ENCODE results near the gene DNAJC17. TPM values are rescaled to one million over a fixed set of nuclear protein-coding genes. Genes with fewer than 3 reads are reported as not detected.

The DNAJC17 gene
- total and polyA plus RNA-seq, 3 experiments from 2014 or later: 35.3 to 47.0 (median 46.5) TPM

DNA sequence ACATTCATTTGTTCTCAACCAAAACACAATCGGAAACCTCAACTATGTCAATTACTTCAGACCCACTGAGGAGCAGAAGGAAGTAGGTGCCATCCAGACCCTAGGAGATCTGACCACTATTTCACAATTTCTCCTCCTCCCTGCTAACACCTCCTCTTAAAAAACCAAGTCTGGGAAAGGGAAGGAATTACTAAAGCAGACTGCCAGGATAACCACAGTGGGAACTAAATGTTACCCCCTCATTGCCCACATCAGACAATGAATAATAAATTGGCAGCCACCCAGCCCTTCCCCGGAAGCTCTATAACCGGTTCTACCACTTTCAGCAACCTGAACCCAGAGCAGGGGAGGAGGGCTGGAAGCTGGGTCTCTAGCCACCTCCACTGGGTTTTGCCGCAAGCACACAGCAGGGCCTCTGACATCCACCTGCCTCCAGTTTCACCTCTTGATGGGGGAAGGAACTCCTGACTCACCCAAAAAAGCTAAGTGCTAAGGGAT is 19.9 kb downstream of the DNAJC17 start:
- Histone ChIP-seq H3K4me1 (ENCODE audit: insufficient read depth, low read length) (peaks cover 17% of the 10 kb centered on the region), H3K9me3 (ENCODE audit: low read length) (no peaks in the 10 kb centered on the region), H3K4me3 (ENCODE audit: low read length) (no peak overlapping the region), H3K27ac (ENCODE audit: low read depth, low read length) (no peak overlapping the region), H3K27me3 (ENCODE audit: insufficient read depth, low read length, poor library complexity, severe bottlenecking) (no peaks in the 10 kb centered on the region), H3K36me3 (ENCODE audit: insufficient read depth, low read length) (no peaks in the 10 kb centered on the region)
- peak in 4 of 5 donors; percentile 15 to 69 (median 39) for DNase-seq
- Mint-ChIP-seq H3K4me3 (peak overlapping the region in 6 of 7 donors; percentile 33 to 66 (median 39)), H3K27me3 (no peaks in the 10 kb centered on the region), H3K9me3 (no peaks in the 10 kb centered on the region), H3K27ac (peak overlapping the region; percentile 40 to 92 (median 78)), H3K36me3 (peaks cover 0 to 17% (median 7%) of the 10 kb centered on the region in 3 donors), H3K4me1 (peaks cover 22 to 35% (median 29%) of the 10 kb centered on the region in 3 donors)
- CTCF ChIA-PET: interaction anchor here (0.9 to 1.7 kb wide), 8 partner anchors 9 to 198 kb away, joined by 3 to 5 read pairs (median 4); no protein-coding TSS in a partner anchor
- POLR2A ChIA-PET: interaction anchor here (1.0 to 1.1 kb wide), 2 partner anchors 20 to 24 kb away, joined by 3 to 4 read pairs; partner anchors contain the start of genes DNAJC17, GCHFR and ZFYVE19

DNA sequence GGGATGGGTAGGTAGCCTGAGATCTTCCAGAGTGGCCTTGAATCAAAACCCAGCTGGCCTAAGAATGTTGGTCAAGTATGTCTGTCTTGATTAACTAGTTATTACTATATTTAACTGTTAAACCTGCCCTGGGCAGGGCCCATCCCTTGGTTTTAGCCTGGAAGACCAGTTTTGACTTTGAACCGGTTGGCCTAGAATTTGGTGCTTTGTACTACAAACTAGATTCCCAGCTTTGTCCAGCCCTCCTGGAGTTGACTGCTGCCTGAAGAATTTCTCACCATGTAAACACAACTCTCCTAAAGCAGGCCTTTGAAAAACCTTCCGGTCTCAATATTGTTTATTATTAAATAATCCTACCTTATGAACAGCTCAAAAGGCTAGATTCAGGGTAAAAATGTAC is 21.5 kb downstream of the DNAJC17 start:
- Mint-ChIP-seq H3K27me3 (no peaks in the 10 kb centered on the region), H3K4me1 (peaks cover 22 to 36% (median 29%) of the 10 kb centered on the region in 3 donors), H3K9me3 (no peaks in the 10 kb centered on the region), H3K27ac (no peak overlapping the region), H3K4me3 (no peak overlapping the region), H3K36me3 (peaks cover 0 to 10% (median 2%) of the 10 kb centered on the region in 3 donors)
- Histone ChIP-seq H3K4me3 (ENCODE audit: low read length) (no peak overlapping the region), H3K9me3 (ENCODE audit: low read length) (no peaks in the 10 kb centered on the region), H3K27me3 (ENCODE audit: insufficient read depth, low read length, poor library complexity, severe bottlenecking) (no peaks in the 10 kb centered on the region), H3K27ac (ENCODE audit: low read depth, low read length) (no peak overlapping the region), H3K36me3 (ENCODE audit: insufficient read depth, low read length) (no peaks in the 10 kb centered on the region), H3K4me1 (ENCODE audit: insufficient read depth, low read length) (peaks cover 17% of the 10 kb centered on the region)
- DNase-seq: no peak
- POLR2A ChIA-PET: interaction anchor here (0.6 kb wide), 1 partner anchor 32 kb away, joined by 6 read pairs; no protein-coding TSS in a partner anchor
- CTCF ChIA-PET: interaction anchor here (1.1 to 6.3 kb wide), 8 partner anchors 14 to 107 kb away, joined by 3 to 65 read pairs (median 4); partner anchors contain the start of genes GCHFR, RAD51 and ZFYVE19

DNA sequence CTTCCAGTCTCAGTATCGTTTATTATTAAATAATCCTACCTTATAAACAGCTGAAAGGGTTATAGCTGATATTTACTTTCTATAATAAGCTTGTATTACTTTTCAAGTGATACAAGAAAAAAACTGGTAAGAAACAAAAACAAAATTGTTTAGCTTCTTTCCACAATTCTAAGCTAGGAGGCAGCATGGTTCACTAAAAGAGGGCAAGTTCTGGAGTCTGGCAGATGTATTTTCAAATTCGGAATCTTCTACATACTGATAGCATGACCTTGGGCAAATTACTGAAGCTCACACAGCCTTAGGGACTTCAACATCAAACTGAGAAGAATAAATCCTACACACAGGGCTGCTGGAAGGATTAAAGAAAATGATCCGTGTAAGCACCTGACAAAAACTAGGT is 22.1 kb downstream of the DNAJC17 start:
- H3K9me3 Mint-ChIP-seq: no peaks in the 10 kb centered on the region
- H3K4me1 Mint-ChIP-seq: peaks cover 22 to 36% (median 29%) of the 10 kb centered on the region in 3 donors
- no peak for DNase-seq
- no peak overlapping the region for H3K4me3 ChIP-seq (ENCODE audit: low read length)
- POLR2A ChIA-PET: no interaction called here
- no peaks in the 10 kb centered on the region for H3K9me3 ChIP-seq (ENCODE audit: low read length)
- peaks cover 0 to 12% (median 2%) of the 10 kb centered on the region in 3 donors for H3K36me3 Mint-ChIP-seq
- H3K27ac ChIP-seq (ENCODE audit: low read depth, low read length): no peak overlapping the region
- CTCF ChIA-PET: interaction anchor here (1.1 to 6.3 kb wide), 9 partner anchors 14 to 107 kb away, joined by 3 to 65 read pairs (median 4); partner anchors contain the start of genes GCHFR, RAD51 and ZFYVE19
- H3K36me3 ChIP-seq (ENCODE audit: insufficient read depth, low read length): peaks cover 1% of the 10 kb centered on the region
- H3K27me3 Mint-ChIP-seq: no peaks in the 10 kb centered on the region
- no peak overlapping the region for H3K4me3 Mint-ChIP-seq
- H3K4me1 ChIP-seq (ENCODE audit: insufficient read depth, low read length): peaks cover 17% of the 10 kb centered on the region
- H3K27me3 ChIP-seq (ENCODE audit: insufficient read depth, low read length, poor library complexity, severe bottlenecking): no peaks in the 10 kb centered on the region
- peak overlapping the region in 1 of 8 donors; percentile 14 for H3K27ac Mint-ChIP-seq

DNA sequence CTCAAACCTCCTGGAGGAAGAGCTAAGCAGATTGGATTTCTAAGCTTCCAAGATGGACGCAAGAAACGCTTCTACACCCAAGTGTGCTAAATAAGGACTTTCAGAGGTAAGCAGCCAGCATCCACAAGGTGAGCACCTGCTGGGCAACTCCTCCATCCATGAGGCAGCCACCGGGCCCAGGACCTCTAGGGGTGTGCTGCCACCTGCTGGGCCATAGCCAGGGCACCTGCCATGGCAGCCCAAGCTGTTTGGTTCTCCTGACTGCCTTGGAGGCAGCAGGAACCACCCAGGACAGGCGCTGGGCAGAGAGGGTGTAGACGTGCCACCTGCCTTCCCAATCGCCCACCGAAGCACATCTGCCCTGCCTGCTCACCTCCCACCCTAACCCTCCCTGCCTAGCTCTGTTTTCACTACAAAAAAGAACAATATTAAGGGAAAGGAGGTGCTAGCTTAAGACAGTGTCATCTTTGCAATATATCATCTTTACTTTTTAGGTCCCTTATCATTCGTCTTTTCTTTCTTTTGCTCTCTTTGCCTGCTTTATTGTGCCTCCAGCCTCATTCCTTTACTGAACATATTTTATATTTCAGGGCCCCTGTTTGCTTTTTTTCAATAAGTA is 24.6 kb downstream of the DNAJC17 start:
- Mint-ChIP-seq H3K4me3 (no peak overlapping the region), H3K36me3 (peaks cover 0 to 26% (median 3%) of the 10 kb centered on the region in 3 donors), H3K27me3 (peaks cover 0 to 2% of the 10 kb centered on the region in 2 donors), H3K27ac (peak overlapping the region in 4 of 8 donors; percentile 6 to 87 (median 40)), H3K9me3 (no peaks in the 10 kb centered on the region), H3K4me1 (peaks cover 14 to 24% (median 19%) of the 10 kb centered on the region in 3 donors)
- Histone ChIP-seq H3K27ac (ENCODE audit: low read depth, low read length) (no peak overlapping the region), H3K4me1 (ENCODE audit: insufficient read depth, low read length) (peaks cover 12% of the 10 kb centered on the region), H3K9me3 (ENCODE audit: low read length) (no peaks in the 10 kb centered on the region), H3K4me3 (ENCODE audit: low read length) (no peak overlapping the region), H3K27me3 (ENCODE audit: insufficient read depth, low read length, poor library complexity, severe bottlenecking) (no peaks in the 10 kb centered on the region), H3K36me3 (ENCODE audit: insufficient read depth, low read length) (peaks cover 17% of the 10 kb centered on the region)
- CTCF ChIA-PET: interaction anchor here (0.6 to 6.3 kb wide), 29 partner anchors 9 to 203 kb away, joined by 3 to 65 read pairs (median 5); partner anchors contain the start of genes C15orf62, GCHFR, RAD51 and RMDN3
- POLR2A ChIA-PET: interaction anchor here (0.9 kb wide), 1 partner anchor 87 kb away, joined by 3 read pairs; no protein-coding TSS in a partner anchor
- DNase-seq: peak; percentile 69 to 85 (median 71)

DNA sequence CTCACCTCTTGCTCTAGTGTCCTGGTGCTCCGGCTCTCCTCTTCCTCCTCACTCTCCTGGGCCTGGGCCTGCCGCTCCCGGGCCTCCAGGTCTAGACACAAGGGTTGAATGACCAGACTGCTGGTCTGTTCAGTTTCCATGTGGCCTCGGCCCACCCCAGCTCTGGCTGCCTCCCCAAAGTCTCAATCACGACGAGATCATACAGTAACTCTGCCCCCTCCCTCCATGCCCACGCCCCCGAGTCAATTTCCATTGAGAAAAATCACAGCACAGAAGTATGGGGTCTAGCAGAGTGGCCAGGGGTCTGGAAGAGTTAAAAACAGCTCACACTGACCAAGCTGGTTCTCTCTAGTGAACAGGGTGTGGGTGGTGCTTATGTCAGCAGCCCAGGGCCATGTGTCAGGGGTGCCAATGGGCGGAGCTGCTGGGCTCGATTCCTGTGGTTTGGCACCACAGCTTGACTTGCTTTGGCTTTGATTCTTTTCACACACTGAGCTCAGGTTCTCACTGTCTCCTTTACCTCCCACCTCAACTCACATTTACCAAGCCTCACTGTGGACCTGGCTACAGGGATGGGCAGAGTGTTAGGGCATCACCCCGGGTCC is 30.6 kb downstream of the DNAJC17 start:
- H3K4me3 Mint-ChIP-seq: peak overlapping the region in 4 of 7 donors; percentile 28 to 83 (median 50)
- Histone ChIP-seq H3K27me3 (ENCODE audit: insufficient read depth, low read length, poor library complexity, severe bottlenecking) (no peaks in the 10 kb centered on the region), H3K4me3 (ENCODE audit: low read length) (no peak overlapping the region), H3K36me3 (ENCODE audit: insufficient read depth, low read length) (peaks cover 26% of the 10 kb centered on the region), H3K4me1 (ENCODE audit: insufficient read depth, low read length) (peaks cover 5% of the 10 kb centered on the region), H3K9me3 (ENCODE audit: low read length) (no peaks in the 10 kb centered on the region), H3K27ac (ENCODE audit: low read depth, low read length) (no peak overlapping the region)
- no peaks in the 10 kb centered on the region for H3K9me3 Mint-ChIP-seq
- H3K27ac Mint-ChIP-seq: peak overlapping the region; percentile 27 to 87 (median 84)
- POLR2A ChIA-PET: interaction anchor here (0.6 kb wide), 1 partner anchor 82 kb away, joined by 3 read pairs; the partner anchor contains the start of gene RAD51
- peaks cover 9 to 11% (median 9%) of the 10 kb centered on the region in 3 donors for H3K4me1 Mint-ChIP-seq
- peaks cover 0 to 2% of the 10 kb centered on the region in 2 donors for H3K27me3 Mint-ChIP-seq
- H3K36me3 Mint-ChIP-seq: peaks cover 6 to 62% (median 6%) of the 10 kb centered on the region in 3 donors
- CTCF ChIA-PET: interaction anchor here (0.9 to 2.5 kb wide), 7 partner anchors 8 to 187 kb away, joined by 4 to 8 read pairs (median 5); partner anchors contain the start of gene RAD51
- peak in 4 of 5 donors; percentile 56 to 81 (median 64) for DNase-seq

DNA sequence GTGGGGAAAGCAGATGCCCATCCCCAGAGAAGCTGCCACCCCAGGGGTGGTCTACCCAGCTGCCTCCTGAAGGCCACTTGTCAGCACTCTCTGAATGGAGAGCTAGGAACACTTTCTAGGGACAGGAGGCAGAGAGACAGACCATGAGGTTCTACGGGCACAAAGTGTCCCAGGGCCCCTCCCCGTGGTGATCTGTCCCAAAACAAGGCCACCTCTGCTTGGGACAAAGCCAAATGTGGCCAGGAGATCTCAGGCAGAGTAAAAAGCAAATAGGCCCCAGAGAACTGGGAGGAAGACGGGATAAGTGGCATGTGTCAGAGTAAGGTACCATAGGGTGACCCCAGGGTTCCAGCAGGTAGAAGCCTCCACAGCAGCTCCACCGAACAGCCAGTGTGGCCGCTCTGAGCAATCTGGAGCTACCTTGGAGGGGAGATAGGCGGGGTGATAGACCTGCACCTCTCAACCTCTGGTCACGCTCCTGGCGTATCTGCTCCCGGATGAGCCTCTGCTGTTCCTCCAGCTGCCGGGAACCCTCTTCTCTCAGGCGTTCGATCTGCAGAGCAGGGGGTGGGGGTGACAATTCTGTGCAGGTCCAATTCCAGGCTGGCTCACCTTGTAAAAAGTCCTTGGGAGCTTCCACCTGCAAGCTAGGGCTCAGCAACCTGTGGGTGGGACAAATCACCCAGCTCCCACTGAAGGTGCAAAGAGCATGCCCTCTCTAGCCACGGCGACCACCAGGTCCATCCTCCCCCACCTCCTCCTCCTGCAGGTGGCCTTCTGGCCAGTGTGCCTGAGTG is 31.3 kb downstream of the DNAJC17 start:
- Mint-ChIP-seq H3K36me3 (peaks cover 6 to 64% (median 7%) of the 10 kb centered on the region in 3 donors), H3K27ac (peak overlapping the region in 4 of 8 donors; percentile 27 to 86 (median 48)), H3K4me1 (peaks cover 9 to 11% (median 9%) of the 10 kb centered on the region in 3 donors), H3K27me3 (peaks cover 0 to 2% of the 10 kb centered on the region in 2 donors), H3K4me3 (no peak overlapping the region), H3K9me3 (no peaks in the 10 kb centered on the region)
- ChIA-PET POLR2A (interaction anchor here (0.6 kb wide), 1 partner anchor 81 kb away, joined by 3 read pairs; the partner anchor contains the start of gene RAD51), CTCF (interaction anchor here (0.6 to 2.5 kb wide), 8 partner anchors 8 to 186 kb away, joined by 3 to 8 read pairs (median 5); partner anchors contain the start of genes GCHFR and RAD51)
- no peaks in the 10 kb centered on the region for H3K27me3 ChIP-seq (ENCODE audit: insufficient read depth, low read length, poor library complexity, severe bottlenecking)
- H3K4me1 ChIP-seq (ENCODE audit: insufficient read depth, low read length): peaks cover 5% of the 10 kb centered on the region
- no peaks in the 10 kb centered on the region for H3K9me3 ChIP-seq (ENCODE audit: low read length)
- no peak for DNase-seq
- no peak overlapping the region for H3K4me3 ChIP-seq (ENCODE audit: low read length)
- H3K27ac ChIP-seq (ENCODE audit: low read depth, low read length): no peak overlapping the region
- H3K36me3 ChIP-seq (ENCODE audit: insufficient read depth, low read length): peaks cover 26% of the 10 kb centered on the region

DNA sequence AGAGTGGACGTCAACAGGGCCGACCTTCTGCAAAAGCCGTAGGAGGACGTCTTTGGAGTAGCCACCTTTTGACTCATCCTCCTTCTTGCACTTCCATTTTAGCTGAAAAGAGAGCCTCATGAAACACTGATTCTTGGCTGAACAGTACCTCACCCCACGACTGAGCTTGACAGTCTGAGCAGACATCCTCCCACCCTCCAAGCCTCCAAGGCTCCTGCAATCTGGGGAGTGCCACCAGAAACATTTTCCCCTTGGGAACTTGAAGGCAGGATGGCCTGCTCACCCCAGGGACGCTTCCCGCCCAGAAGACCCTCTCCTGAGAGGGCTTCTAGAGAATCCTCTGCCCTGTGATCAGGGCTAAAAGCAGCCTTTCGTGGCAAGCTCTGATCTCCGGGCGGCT is 32.3 kb downstream of the DNAJC17 start:
- Mint-ChIP-seq H3K9me3 (no peaks in the 10 kb centered on the region), H3K36me3 (peaks cover 6 to 63% (median 7%) of the 10 kb centered on the region in 3 donors)

More for the DNA sequence above, 32.3 kb downstream of the DNAJC17 start:
- Mint-ChIP-seq H3K4me1 (peaks cover 11 to 14% (median 12%) of the 10 kb centered on the region in 3 donors), H3K27ac (no peak overlapping the region), H3K4me3 (no peak overlapping the region), H3K27me3 (peaks cover 0 to 2% of the 10 kb centered on the region in 2 donors)
- Histone ChIP-seq H3K4me3 (ENCODE audit: low read length) (no peak overlapping the region), H3K27ac (ENCODE audit: low read depth, low read length) (no peak overlapping the region), H3K9me3 (ENCODE audit: low read length) (no peaks in the 10 kb centered on the region), H3K27me3 (ENCODE audit: insufficient read depth, low read length, poor library complexity, severe bottlenecking) (no peaks in the 10 kb centered on the region), H3K4me1 (ENCODE audit: insufficient read depth, low read length) (peaks cover 6% of the 10 kb centered on the region), H3K36me3 (ENCODE audit: insufficient read depth, low read length) (peaks cover 23% of the 10 kb centered on the region)
- no peak for DNase-seq
- POLR2A ChIA-PET: no interaction called here
- CTCF ChIA-PET: interaction anchor here (2.5 kb wide), 1 partner anchor 96 kb away, joined by 8 read pairs; no protein-coding TSS in a partner anchor

All from CD8-positive, alpha-beta memory T cell (primary cell).